GM21360 (cell line): ENCODE results near the gene EMX2.

Source experiments
- ATAC-seq: cut with Tn5 transposase; IDR thresholded peaks from one replicate; pipeline ENCODE4 v1.9.1; 2021; ENCODE audit warnings: mild to moderate bottlenecking, moderate library complexity; ENCODE audit not compliant: unreplicated experiment

The EMX2 gene

GRCh38 chr10:117596706-117597105, 54.2 kb downstream of the EMX2 start:
- ATAC-seq = no peak

- no peak for ATAC-seq
Observed at GRCh38 chr10:117597216-117597615, 54.7 kb downstream of the EMX2 start.
